ENCODE measurements around the gene KIF26B.
"Not testable (repeated sequence)": the region's sequence is repeated elsewhere in the genome, so short reads cannot be mapped to it uniquely, and the experiment has no call there.

The KIF26B gene

GRCh38 chr1:245154429-245155271, at the start of gene KIF26B:
Gene KIF26B (plus strand): TSS chr1:245154985. CDS start chr1:245155425, 440 bp downstream.
- peak; percentile 61 for DNase-seq

- no peak for DNase-seq
These were observed 49.7 kb upstream of the KIF26B start for GRCh38 chr1:245105042-245105441.

- no peak for DNase-seq
These were observed 48.9 kb upstream of the KIF26B start for GRCh38 chr1:245105815-245106410.

- DNase-seq: no peak
These were observed 47.0 kb upstream of the KIF26B start for GRCh38 chr1:245107776-245108114.

- no peak for DNase-seq
These were observed 46.5 kb upstream of the KIF26B start for GRCh38 chr1:245108246-245108645.

GRCh38 chr1:245108909-245109308, 45.9 kb upstream of the KIF26B start:
- DNase-seq: no peak

GRCh38 chr1:245110406-245110805, 44.4 kb upstream of the KIF26B start:
- no peak for DNase-seq

- DNase-seq: no peak
These were observed 43.7 kb upstream of the KIF26B start for GRCh38 chr1:245111073-245111472.

GRCh38 chr1:245113649-245114048, 41.1 kb upstream of the KIF26B start:
- no peak for DNase-seq

- DNase-seq: no peak
These were observed 38.7 kb upstream of the KIF26B start for GRCh38 chr1:245116131-245116530.

GRCh38 chr1:245116751-245117150, 38.0 kb upstream of the KIF26B start:
- no peak for DNase-seq

- DNase-seq: no peak
These were observed 36.7 kb upstream of the KIF26B start for GRCh38 chr1:245118066-245118465.

GRCh38 chr1:245118806-245119205, 36.0 kb upstream of the KIF26B start:
- no peak for DNase-seq

GRCh38 chr1:245121523-245121922, 33.3 kb upstream of the KIF26B start:
- DNase-seq: no peak

GRCh38 chr1:245124241-245124640, 30.5 kb upstream of the KIF26B start:
- DNase-seq: no peak

GRCh38 chr1:245124644-245125043, 30.1 kb upstream of the KIF26B start:
- DNase-seq: no peak

- DNase-seq: no peak
These were observed 28.3 kb upstream of the KIF26B start for GRCh38 chr1:245126530-245126929.

GRCh38 chr1:245128381-245129101, 26.2 kb upstream of the KIF26B start:
- DNase-seq: no peak

GRCh38 chr1:245129319-245130240, 25.2 kb upstream of the KIF26B start:
- DNase-seq: no peak

- DNase-seq: not testable (repeated sequence)
These were observed 24.3 kb upstream of the KIF26B start for GRCh38 chr1:245130281-245131025.

- no peak for DNase-seq
These were observed 23.8 kb upstream of the KIF26B start for GRCh38 chr1:245131026-245131393.

GRCh38 chr1:245132771-245133170, 22.0 kb upstream of the KIF26B start:
- DNase-seq: no peak
